Ishikawa (cell line): ENCODE results near the gene ACTN4.

ENCODE experiments used
- CREB1 ChIP-seq: IDR thresholded peaks from 2 replicates; pipeline ENCODE4 v1.6.1; 2012; ENCODE audit warnings: low read depth
- ZBTB7A ChIP-seq: IDR thresholded peaks from 2 replicates; pipeline ENCODE4 v1.6.1; 2012; ENCODE audit warnings: low read depth

GRCh38 chr19:38699647-38700349 lies 52.3 kb downstream of the ACTN4 start:
- TF ChIP-seq ZBTB7A (no peak), CREB1 (no peak)
